ENCODE results near the gene GARIN5B.

Gene GARIN5B

DNA sequence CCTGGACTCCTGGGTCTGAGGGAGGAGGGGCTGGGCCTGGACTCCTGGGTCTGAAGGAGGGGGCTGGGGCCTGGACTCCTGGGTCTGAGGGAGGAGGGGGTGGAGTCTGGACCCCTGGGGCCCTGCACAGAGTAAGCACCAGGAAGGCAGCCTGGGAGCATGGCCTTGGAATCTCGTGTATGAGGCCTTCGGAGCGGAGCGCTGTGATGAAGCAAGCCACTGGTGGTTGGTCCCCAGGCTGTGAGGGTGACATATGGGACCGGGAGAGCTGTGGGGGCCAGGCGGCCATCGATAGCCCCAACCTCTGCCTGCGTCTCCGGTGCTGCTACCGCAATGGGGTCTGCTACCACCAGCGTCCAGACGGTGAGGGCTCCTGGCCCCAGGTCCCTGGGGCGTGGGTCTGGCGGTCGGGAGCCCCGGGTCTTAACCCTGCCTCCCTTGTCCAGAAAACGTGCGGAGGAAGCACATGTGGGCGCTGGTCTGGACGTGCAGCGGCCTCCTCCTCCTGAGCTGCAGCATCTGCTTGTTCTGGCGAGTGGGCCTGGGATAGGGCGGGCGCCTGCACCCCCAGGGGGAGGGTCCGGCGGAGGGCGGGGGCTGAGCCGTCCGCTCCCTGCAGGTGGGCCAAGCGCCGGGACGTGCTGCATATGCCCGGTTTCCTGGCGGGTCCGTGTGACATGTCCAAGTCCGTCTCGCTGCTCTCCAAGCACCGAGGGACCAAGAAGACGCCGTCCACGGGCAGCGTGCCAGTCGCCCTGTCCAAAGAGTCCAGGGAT is 14.5 kb upstream of the GARIN5B start:
- no peak for TF ChIP-seq CTCF (IDR thresholded peaks at IDR 0.05)

DNA sequence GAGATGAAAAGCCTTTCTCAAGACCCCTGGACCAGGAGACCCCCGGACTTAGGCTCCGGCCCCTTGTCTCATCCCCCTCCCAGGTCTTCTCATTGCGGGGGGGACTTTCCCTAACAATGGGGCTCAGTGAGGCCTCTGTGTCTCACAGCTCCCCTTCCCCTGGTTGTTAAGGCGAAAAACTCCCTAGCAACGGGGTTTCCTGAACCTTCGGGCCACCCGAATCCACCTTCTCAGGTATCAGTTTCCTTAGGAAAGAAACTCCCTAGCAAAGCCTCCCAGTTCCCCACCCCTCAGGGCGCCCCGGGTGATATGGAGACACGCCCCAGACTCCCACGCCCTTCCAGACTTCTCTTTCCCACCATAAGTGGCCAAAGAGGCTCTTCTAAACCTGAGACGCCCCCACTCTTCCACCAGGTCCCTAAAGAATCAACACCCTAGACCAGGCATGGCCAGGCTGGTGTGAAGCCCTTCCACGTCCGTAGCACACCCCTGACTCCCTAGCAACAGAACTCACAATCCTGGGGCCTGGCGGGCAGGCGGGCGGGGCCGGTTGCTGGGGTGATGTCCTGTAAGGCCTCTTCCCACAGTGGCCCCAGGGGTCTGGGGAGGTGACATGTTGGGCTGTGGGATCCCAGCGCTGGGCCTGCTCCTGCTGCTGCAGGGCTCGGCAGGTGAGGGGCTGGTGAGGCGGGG is 13.3 kb upstream of the GARIN5B start, which contains the start of gene TMEM190:
Gene TMEM190 (plus strand): TSS at position 586 of the 693 bp plus-strand sequence. CDS start 28 bp downstream, at position 614.
- TF ChIP-seq CTCF (IDR thresholded peaks at IDR 0.05): no peak

- TF ChIP-seq CTCF (IDR thresholded peaks at IDR 0.05): no peak
These were observed 11.1 kb upstream of the GARIN5B start for GRCh38 chr19:55373993-55374757.

DNA sequence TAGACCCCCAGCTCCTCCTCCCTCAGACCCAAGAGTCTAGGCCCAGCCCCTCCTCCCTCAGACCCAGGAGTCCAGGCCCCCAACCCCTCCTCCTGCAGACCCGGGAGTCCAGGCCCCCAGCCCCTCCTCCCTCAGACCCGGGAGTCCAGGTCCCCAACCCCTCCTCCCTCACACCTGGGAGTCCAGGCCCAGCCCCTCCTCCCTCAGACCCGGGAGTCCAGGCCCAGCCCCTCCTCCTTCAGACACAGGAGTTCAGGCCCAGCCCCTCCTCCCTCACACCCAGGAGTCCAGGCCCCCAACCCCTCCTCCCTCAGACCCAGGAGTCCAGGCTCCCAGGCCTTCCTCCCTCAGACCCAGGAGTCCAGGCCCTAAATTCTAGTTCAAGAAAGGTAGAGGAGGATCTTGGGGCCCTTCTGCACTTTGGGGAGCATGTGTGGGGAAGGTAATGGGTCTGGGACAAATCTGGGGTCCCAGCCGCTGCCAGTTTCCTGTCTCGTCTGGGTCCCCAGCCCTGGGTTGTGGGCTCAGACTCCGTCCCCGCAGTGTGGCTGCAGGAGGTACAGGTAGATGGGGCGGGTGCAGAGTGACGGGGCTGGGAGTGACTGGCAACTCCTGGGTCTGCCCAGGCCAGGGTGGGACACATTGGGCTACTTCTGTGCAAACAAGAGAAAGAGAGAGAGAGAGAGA is 10.4 kb upstream of the GARIN5B start:
- no peak for TF ChIP-seq CTCF (IDR thresholded peaks at IDR 0.05)

DNA sequence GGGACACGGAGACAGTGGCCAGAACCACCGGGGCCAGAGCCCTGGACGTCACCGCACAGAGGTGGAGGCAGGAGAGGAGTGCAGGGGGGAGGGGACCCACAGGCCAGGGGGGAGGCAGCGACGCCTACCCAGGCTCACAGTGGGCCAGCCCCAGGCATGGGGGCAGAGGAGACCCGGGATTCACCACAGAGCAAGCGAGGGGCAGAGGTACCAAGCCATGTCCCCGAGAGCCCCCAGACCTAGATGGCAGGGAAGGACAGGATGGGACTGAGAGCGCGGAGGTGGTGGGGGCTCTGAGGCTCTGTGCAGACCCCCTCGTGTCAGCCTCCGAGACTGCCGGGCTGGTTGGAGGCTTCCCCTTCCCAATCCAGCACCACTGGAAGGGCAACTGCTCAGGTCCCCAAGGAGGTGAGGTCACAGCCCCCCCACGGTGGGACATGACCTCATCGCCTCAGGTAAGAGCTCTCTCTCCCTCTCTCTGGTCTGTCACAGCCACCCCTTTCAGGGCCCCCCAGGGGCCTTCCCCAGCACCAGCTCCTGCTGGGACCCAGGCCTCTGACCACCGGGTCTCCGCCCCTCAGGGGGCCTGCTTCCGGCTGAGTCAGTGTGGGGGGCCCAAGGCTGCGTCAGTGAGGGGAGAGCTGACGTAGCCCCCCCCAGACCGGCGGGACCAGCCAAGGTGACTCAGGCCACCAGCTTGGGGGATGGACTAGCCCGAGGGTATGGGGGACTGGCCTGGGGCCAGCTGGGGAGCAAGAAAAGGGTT is 9.4 kb upstream of the GARIN5B start:
- TF ChIP-seq CTCF (IDR thresholded peaks at IDR 0.05): no peak

GRCh38 chr19:55370305-55370988 is 7.4 kb upstream of the GARIN5B start, which contains the start of gene IL11:
TSS of gene IL11 (minus strand) at chr19:55370463. CDS start at chr19:55370310, 153 bp downstream.
- TF ChIP-seq CTCF (IDR thresholded peaks at IDR 0.05): no peak
